ENCODE results near the gene TNKS2.

Gene TNKS2

DNA sequence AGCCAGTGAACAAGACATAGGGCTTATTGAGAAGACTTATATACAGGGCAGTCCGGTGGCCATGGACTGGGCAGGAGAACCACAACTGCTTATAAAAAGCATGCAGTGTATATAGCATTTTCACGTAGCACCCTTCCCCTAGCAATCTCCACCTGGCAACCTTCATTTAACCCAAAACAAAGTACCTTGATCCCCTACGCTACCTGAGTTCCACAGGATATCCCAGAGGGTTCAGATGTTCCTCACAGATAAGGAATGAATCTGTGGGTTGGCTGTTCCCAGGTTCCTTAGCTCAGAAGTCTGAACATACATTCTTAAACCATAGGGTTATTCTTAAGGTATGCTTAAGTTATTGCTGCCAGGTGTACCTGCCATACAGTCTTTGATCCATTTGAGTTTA, 22.0 kb upstream of the TNKS2 start:
- TF ChIP-seq, protein P1, sequence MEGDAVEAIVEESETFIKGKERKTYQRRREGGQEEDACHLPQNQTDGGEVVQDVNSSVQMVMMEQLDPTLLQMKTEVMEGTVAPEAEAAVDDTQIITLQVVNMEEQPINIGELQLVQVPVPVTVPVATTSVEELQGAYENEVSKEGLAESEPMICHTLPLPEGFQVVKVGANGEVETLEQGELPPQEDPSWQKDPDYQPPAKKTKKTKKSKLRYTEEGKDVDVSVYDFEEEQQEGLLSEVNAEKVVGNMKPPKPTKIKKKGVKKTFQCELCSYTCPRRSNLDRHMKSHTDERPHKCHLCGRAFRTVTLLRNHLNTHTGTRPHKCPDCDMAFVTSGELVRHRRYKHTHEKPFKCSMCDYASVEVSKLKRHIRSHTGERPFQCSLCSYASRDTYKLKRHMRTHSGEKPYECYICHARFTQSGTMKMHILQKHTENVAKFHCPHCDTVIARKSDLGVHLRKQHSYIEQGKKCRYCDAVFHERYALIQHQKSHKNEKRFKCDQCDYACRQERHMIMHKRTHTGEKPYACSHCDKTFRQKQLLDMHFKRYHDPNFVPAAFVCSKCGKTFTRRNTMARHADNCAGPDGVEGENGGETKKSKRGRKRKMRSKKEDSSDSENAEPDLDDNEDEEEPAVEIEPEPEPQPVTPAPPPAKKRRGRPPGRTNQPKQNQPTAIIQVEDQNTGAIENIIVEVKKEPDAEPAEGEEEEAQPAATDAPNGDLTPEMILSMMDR (IDR thresholded peaks at IDR 0.05; ENCODE audit: low read depth, low read length, missing control alignments) = no peak

GRCh38 chr10:91778485-91778884, 19.7 kb upstream of the TNKS2 start:
- TF ChIP-seq, protein P1 (IDR thresholded peaks at IDR 0.05; ENCODE audit: low read depth, low read length, missing control alignments) = no peak
- DNase-seq (ENCODE audit: low read depth) = no peak
- no peak overlapping the region for H3K4me3 ChIP-seq (ENCODE audit: low read depth, low read length)

More for the DNA sequence above, 22.0 kb upstream of the TNKS2 start:
- H3K4me3 ChIP-seq (ENCODE audit: low read depth, low read length) = no peak overlapping the region
- DNase-seq (ENCODE audit: low read depth) = no peak

DNA sequence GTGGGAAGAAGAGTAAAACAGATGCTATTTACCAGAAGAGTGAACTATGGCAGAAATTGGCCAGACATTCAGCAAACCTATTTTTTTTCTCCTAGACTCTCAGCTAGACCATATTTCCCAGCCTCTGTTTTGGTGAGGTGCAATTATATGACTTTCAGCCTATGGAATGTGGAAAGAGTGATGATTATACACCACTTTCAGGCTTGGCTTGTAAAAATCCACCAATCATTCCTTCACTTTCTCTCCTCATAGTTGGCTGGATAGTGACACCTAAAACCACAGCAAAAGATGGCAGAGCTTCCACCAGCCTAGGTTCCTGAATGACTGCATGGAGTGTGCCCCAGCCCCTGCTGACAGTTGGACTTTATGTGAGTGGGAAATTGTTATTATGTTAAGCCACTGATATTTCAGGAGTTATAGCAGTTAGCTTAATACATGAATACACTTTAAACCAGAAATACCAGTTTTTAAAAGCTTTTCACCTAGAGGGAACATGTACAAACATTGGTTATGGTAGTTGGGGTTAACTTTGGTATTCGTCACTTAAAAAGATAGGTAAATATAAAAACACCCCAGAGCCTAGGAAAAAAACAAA, 19.1 kb upstream of the TNKS2 start:
- no peak for DNase-seq (ENCODE audit: low read depth)
- H3K4me3 ChIP-seq (ENCODE audit: low read depth, low read length) = no peak overlapping the region
- TF ChIP-seq, protein P1 (IDR thresholded peaks at IDR 0.05; ENCODE audit: low read depth, low read length, missing control alignments) = no peak

- DNase-seq (ENCODE audit: low read depth) = no peak
- H3K4me3 ChIP-seq (ENCODE audit: low read depth, low read length) = no peak overlapping the region
- TF ChIP-seq, protein P1 (IDR thresholded peaks at IDR 0.05; ENCODE audit: low read depth, low read length, missing control alignments) = no peak
These were observed 15.7 kb upstream of the TNKS2 start for GRCh38 chr10:91782539-91782938.

- no peak for DNase-seq (ENCODE audit: low read depth)
- no peak overlapping the region for H3K4me3 ChIP-seq (ENCODE audit: low read depth, low read length)
- TF ChIP-seq, protein P1 (IDR thresholded peaks at IDR 0.05; ENCODE audit: low read depth, low read length, missing control alignments) = no peak
These were observed 12.4 kb upstream of the TNKS2 start for GRCh38 chr10:91785830-91786229.

DNA sequence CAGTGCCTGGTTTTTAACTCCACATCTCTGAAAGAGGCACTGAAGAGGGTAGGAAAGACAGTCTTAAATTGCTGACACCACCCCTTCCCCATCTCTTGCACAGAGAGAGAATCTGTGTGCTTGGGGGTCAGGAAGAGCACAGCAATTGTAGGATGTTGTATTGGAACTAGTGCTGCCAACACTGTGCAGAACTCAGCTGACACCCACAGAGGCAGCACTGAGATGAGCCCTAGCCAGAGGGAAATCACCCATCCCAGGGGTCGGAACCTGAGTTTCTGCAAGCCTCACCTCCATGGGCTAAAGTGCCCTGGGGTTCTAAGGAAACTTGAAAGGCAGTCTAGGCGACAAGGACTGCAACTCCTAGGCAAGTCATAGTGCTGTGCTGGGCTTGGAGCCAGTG, 11.0 kb upstream of the TNKS2 start:
- TF ChIP-seq, protein P1 (IDR thresholded peaks at IDR 0.05; ENCODE audit: low read depth, low read length, missing control alignments) = no peak
- DNase-seq (ENCODE audit: low read depth) = no peak
- H3K4me3 ChIP-seq (ENCODE audit: low read depth, low read length) = no peak overlapping the region

DNA sequence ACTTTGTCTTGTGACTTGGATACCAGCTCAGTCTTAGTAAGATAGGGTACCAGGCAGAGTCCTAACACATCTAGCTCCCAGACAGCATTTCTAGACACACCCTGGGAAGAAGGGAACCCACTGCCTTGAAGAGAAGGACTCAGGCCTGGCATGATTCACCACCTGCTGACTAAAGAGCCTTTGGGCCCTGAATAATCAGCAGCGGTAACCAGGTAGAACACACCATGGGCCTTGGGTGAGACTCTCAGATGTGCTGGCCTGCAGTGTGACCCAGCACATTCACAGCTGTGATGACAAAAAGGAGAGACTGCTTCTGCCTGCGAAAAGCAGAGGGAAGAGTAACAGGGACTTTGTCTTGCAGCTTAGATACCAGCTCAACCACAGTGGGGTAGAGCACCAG, 10.4 kb upstream of the TNKS2 start:
- TF ChIP-seq, protein P1 (IDR thresholded peaks at IDR 0.05; ENCODE audit: low read depth, low read length, missing control alignments) = no peak
- H3K4me3 ChIP-seq (ENCODE audit: low read depth, low read length) = no peak overlapping the region
- no peak for DNase-seq (ENCODE audit: low read depth)
